HG03039 (cell line): ENCODE measurements around the gene SLC15A4.

ENCODE experiments used
- ATAC-seq: cut with Tn5 transposase; IDR thresholded peaks from one replicate; pipeline ENCODE4 v1.9.1; 2021; ENCODE audit warnings: mild to moderate bottlenecking, moderate library complexity; ENCODE audit not compliant: unreplicated experiment

Gene SLC15A4

GRCh38 chr12:128763395-128763794, 60.4 kb downstream of the SLC15A4 start:
- no peak for ATAC-seq

- no peak for ATAC-seq
Measured at GRCh38 chr12:128761379-128761790, 62.4 kb downstream of the SLC15A4 start.

- no peak for ATAC-seq
Measured at GRCh38 chr12:128755566-128755965, 68.2 kb downstream of the SLC15A4 start.

- no peak for ATAC-seq
Measured at GRCh38 chr12:128754275-128754674, 69.5 kb downstream of the SLC15A4 start.

GRCh38 chr12:128753438-128753837, 70.3 kb downstream of the SLC15A4 start:
- no peak for ATAC-seq

- ATAC-seq = no peak
Measured at GRCh38 chr12:128752386-128752785, 71.4 kb downstream of the SLC15A4 start.

GRCh38 chr12:128747441-128747840, 76.3 kb downstream of the SLC15A4 start:
- no peak for ATAC-seq

GRCh38 chr12:128745772-128746689, 77.7 kb downstream of the SLC15A4 start:
- ATAC-seq = no peak

- ATAC-seq = no peak
Measured at GRCh38 chr12:128743916-128744315, 79.8 kb downstream of the SLC15A4 start.
